Peyer's patch (tissue), 4 donors: Measurements from ENCODE around the gene SLC5A4. TPM values are rescaled to one million over a fixed set of nuclear protein-coding genes. Genes with fewer than 3 reads are reported as not detected.
"Not testable (repeated sequence)": the region's sequence is repeated elsewhere in the genome, so short reads cannot be mapped to it uniquely, and the experiment has no call there.

Experiments
- DNase-seq, 3 donors: peaks; one replicate each; pipeline ENCODE4 v3.0.0-alpha.2; 2017 to 2019
- H3K27ac ChIP-seq, 4 donors: fragments of 200-600 bp; sonication (generic); one replicate each; pipeline ENCODE4 v1.5.1; 2016 to 2019
- H3K27me3 ChIP-seq, 2 donors: fragments of 200-600 bp; sonication (generic); one replicate each; pipeline ENCODE4 v1.5.1; 2019
- H3K36me3 ChIP-seq, 3 donors: fragments of 200-600 bp; sonication (generic); one replicate each; pipeline ENCODE4 v1.5.1; 2016 to 2019
- H3K4me1 ChIP-seq, 4 donors: fragments of 200-600 bp; sonication (generic); one replicate each; pipeline ENCODE4 v1.5.1; 2016 to 2019
- H3K4me3 ChIP-seq, 4 donors: fragments of 200-600 bp; sonication (generic); 1 replicate in 3 of 4; 2 replicates in 1 of 4; pipeline ENCODE4 v1.5.1; 2016 to 2019; ENCODE audit warnings: mild to moderate bottlenecking in 1 of 4
- H3K9me3 ChIP-seq, 4 donors: fragments of 200-600 bp; sonication (generic); one replicate each; pipeline ENCODE4 v1.5.1; 2016 to 2019; ENCODE audit warnings: mild to moderate bottlenecking in 1 of 4
- POLR2A ChIP-seq, 2 donors: fragments of 450-650 bp; IDR thresholded peaks; one replicate each; pipeline ENCODE4 v1.5.1; 2017; ENCODE audit warnings: antibody characterized with exemption in 2 of 2, mild to moderate bottlenecking in 2 of 2, moderate library complexity in 2 of 2
- total RNA-seq, 4 donors: library from RNA; depleted of rRNA; stranded (reverse); fragments of >200 nt; gene quantifications; one replicate each; pipeline ENCODE4 v1.1.0, GENCODE V29; 2016
- TF ChIP-seq, protein P1 (sequence below), 6 experiments: fragments of 450-650 bp in 4 of 6; fragments of 200-600 bp in 2 of 6; sonication (generic) in 1 of 6; IDR thresholded peaks; one replicate each; pipeline ENCODE4 v1.5.1; 2017 to 2019; ENCODE audit warnings: antibody characterized with exemption in 6 of 6, mild to moderate bottlenecking in 3 of 6, moderate library complexity in 1 of 6

SLC5A4 gene
- total RNA-seq: 10 to 100 TPM in 2 of 4 donors, 1 to 10 TPM in 2; 1.7 to 56.9 (median 19.0) TPM

DNA sequence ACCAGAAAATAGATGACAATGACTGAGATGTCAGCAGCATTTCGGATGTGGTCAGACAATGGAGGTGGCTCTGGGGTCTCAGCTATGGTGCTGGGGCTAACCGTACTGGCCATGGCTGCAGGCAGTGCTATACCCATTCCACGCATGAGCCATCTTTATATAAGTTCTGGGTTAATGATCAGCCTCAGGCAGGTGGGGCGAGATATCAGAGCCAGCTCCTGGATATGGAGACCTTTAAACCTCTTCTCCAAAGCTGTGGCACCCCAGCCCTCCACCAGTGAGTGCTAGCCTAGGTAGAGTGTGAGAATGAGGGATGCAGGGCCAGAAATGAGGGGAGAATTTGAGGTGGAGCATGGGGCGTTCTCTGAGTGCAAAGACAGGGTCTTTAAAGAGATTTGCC is at the start of gene SLC5A4:
Gene SLC5A4, minus strand, starts transcription at position 131 of the 400 bp plus-strand sequence. Its CDS starts 18 bp downstream, at position 113.
- H3K27ac ChIP-seq: peak within 1 kb of the TSS in 2 of 4 donors; percentile 66 to 73
- no peak for TF ChIP-seq POLR2A (IDR thresholded peaks at IDR 0.05)
- TF ChIP-seq, protein P1, sequence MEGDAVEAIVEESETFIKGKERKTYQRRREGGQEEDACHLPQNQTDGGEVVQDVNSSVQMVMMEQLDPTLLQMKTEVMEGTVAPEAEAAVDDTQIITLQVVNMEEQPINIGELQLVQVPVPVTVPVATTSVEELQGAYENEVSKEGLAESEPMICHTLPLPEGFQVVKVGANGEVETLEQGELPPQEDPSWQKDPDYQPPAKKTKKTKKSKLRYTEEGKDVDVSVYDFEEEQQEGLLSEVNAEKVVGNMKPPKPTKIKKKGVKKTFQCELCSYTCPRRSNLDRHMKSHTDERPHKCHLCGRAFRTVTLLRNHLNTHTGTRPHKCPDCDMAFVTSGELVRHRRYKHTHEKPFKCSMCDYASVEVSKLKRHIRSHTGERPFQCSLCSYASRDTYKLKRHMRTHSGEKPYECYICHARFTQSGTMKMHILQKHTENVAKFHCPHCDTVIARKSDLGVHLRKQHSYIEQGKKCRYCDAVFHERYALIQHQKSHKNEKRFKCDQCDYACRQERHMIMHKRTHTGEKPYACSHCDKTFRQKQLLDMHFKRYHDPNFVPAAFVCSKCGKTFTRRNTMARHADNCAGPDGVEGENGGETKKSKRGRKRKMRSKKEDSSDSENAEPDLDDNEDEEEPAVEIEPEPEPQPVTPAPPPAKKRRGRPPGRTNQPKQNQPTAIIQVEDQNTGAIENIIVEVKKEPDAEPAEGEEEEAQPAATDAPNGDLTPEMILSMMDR (IDR thresholded peaks at IDR 0.05): peak in 1 of 6 experiments; percentile 15
- DNase-seq: peak in 2 of 3 donors; percentile 55 to 69
- no peaks in the 10 kb centered on the region for H3K36me3 ChIP-seq
- no peaks in the 10 kb centered on the region for H3K27me3 ChIP-seq
- H3K4me1 ChIP-seq: no peaks in the 10 kb centered on the region
- no peaks in the 10 kb centered on the region for H3K9me3 ChIP-seq
- peak within 1 kb of the TSS in 1 of 4 donors; percentile 31 for H3K4me3 ChIP-seq

DNA sequence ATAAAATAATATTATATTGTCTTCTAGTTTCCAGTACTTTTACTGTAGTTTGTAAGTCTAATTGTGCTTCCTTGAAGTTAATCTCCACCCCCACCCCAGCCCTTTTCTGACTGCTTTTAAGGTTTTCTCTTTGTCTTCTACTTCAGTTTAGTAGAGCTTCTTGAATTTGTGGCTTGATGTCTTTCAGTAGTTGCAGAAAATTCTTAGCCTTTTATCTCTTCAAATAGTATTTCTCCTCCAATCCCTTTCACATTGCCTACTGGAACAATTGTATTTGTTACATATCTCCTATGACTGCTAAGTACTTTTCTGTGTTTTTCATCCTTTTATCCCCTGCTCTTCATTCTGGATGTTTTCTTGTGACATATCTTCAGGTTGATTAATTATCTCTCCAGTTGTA is 38.8 kb upstream of the SLC5A4 start:
- not testable (repeated sequence) for DNase-seq, H3K36me3 ChIP-seq, H3K27me3 ChIP-seq

DNA sequence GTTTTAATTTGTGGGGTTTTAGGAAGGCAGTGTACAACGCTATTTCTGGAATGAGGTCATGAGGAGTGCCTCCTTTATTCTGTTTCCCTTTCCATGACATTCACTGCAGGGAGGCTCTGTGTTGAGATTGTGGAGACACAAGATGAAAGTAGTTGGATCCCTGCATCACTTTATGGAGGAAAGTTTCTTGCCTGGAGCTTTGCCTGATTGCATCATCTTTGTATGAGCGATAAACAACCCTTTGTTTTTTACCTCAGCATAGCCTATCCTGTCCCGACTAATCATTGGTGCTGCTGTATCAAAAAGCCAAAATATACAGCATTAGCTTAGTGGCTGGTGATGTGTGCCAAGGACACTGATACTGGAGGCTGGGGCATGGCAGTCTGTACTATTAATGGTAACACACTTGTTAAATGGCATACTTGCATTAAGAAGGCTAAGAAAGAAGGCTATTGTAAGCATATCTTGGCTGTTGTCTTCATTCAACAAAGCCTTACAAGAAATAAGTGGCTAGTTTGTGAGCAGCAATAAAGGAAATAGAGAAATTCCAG is 31.2 kb upstream of the SLC5A4 start:
- Histone ChIP-seq H3K27ac (no peak overlapping the region), H3K9me3 (no peaks in the 10 kb centered on the region), H3K36me3 (no peaks in the 10 kb centered on the region), H3K4me3 (no peak overlapping the region), H3K4me1 (no peaks in the 10 kb centered on the region), H3K27me3 (no peaks in the 10 kb centered on the region)
- no peak for DNase-seq
- no peak for TF ChIP-seq POLR2A (IDR thresholded peaks at IDR 0.05)
- TF ChIP-seq, protein P1 (IDR thresholded peaks at IDR 0.05): no peak

More for the DNA sequence above, 38.8 kb upstream of the SLC5A4 start:
- not testable (repeated sequence) for H3K27ac ChIP-seq, H3K4me3 ChIP-seq, H3K9me3 ChIP-seq, H3K4me1 ChIP-seq

DNA sequence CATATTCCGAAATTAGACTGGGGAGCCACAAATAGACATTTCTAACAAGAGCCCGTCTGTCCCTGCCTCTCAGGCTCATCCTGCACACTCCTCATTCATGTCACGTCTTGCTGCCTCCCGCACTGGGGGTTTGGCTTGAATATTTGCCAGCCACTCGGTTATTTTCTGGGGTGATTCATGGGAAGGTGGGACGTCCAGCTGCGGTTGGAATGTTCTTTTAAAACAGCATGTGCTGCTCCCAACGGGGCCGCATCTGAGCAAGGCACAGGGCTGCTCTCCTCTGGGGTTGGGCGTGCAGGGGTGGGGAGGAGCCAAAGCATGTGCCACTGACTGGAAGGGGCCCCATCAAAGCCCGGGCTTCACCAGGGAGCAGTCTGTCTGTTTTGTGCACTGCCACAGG is 25.9 kb upstream of the SLC5A4 start:
- H3K36me3 ChIP-seq: no peaks in the 10 kb centered on the region
- no peak overlapping the region for H3K27ac ChIP-seq
- no peaks in the 10 kb centered on the region for H3K27me3 ChIP-seq
- no peak for DNase-seq
- no peaks in the 10 kb centered on the region for H3K9me3 ChIP-seq
- TF ChIP-seq POLR2A (IDR thresholded peaks at IDR 0.05): no peak
- TF ChIP-seq, protein P1 (IDR thresholded peaks at IDR 0.05): no peak
- H3K4me3 ChIP-seq: no peak overlapping the region
- no peaks in the 10 kb centered on the region for H3K4me1 ChIP-seq

DNA sequence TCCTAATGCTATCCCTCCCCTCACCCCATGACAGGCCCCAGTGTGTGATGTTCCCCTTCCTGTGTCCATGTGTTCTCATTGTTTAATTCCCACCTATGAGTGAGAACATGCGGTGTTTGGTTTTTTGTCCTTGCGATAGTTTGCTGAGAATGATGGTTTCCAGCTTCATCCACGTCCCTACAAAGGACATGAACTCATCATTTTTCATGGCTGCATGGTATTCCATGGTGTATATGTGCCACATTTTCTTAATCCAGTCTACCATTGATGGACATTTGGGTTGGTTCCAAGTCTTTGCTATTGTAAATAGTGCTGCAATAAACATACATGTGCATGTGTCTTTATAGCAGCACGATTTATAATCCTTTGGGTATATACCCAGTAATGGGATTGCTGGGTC is 20.2 kb upstream of the SLC5A4 start:
- DNase-seq, H3K27me3 ChIP-seq, H3K9me3 ChIP-seq, H3K4me1 ChIP-seq, H3K4me3 ChIP-seq, H3K36me3 ChIP-seq, H3K27ac ChIP-seq: not testable (repeated sequence)

DNA sequence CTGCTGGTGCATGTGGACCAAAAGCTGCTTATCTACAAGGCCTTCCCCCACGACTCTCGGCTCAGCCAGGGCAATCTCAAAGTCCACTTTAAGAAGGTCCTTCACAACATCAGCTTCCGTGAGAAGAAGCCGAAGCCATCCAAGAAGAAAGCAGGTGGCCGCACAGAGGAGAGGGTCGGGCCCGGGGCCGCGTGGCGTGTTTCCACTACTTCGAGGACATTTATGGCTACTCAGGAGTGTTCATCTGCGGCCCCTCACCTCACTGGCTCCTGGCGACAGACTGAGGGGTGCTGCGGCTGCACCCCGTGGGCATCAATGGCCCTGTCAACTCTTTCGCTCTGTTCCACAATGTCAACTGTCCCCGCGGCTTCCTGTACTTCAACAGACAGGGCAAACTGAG is 16.2 kb upstream of the SLC5A4 start:
- H3K9me3 ChIP-seq: no peaks in the 10 kb centered on the region
- H3K36me3 ChIP-seq: no peaks in the 10 kb centered on the region
- no peak for TF ChIP-seq POLR2A (IDR thresholded peaks at IDR 0.05)
- TF ChIP-seq, protein P1 (IDR thresholded peaks at IDR 0.05): no peak
- no peak overlapping the region for H3K27ac ChIP-seq
- DNase-seq: no peak
- no peak overlapping the region for H3K4me3 ChIP-seq
- no peaks in the 10 kb centered on the region for H3K4me1 ChIP-seq
- no peaks in the 10 kb centered on the region for H3K27me3 ChIP-seq
